Measurements from ENCODE around the gene SYNPR.

Gene SYNPR

DNA sequence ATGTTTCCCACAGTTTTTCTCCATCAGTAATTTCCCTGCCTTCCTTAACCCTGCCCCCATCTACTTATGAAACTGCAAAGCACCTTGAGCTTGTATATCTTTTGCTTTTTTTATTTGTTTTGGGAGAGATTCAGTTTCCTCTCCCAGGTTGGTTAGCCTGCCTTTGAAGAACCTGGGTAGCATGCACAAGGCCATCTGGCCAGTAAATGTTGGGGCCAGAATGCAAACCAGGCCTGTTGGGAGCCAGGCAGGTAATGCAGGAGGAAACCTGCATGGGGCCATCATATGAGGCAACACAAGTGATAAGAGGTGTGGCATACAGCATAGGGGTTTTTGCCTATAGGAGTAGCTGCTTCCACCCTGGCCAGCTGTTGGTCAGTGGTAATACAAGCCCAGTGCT, 17.7 kb downstream of the SYNPR start:
- DNase-seq: no peak
- in situ Hi-C loops (cut with MboI; ENCODE audit: low pct_unique_long_range_greater_than_20kb, low sequenced_read_pairs): no loop called here

DNA sequence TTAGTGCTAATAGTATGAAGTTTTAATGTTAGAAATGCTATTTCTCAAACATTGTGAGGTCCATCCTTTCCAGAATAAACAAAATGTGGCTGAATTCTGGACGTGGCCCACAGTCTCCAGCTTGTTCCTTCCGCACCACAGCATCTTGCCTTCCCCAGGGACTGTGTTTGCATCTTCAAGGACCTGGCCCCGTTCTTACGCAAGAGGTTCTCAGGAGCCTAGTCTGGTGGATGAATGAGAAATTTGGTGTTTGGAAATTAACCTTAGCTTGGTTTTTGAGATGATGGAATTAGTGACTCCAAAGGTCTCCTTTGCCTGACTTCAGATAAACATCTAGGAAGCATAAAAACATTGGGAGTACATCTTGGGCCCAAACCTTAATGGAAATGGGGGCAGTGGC, 18.1 kb downstream of the SYNPR start:
- DNase-seq: no peak
- in situ Hi-C loops (cut with MboI; ENCODE audit: low pct_unique_long_range_greater_than_20kb, low sequenced_read_pairs): no loop called here

DNA sequence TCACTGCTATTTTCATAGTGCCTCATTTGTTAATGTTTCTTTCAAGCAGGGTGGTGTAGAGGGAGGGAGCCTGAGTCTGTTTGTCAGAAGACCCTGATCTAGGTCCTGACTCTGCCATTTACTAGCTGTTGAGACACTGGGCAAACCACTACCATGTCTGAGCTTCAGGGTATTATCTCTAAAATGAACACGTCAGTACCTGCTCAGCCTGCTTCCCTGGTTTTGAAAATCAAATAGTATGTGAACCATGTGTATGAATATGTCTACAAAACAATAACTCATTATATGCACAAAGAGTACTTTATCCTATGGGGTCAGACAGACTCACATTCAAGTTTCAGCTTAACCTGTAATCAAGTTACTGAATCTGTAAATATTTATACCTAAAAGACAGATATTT, 25.1 kb downstream of the SYNPR start:
- DNase-seq: no peak
- in situ Hi-C loops (cut with MboI; ENCODE audit: low pct_unique_long_range_greater_than_20kb, low sequenced_read_pairs): no loop called here

DNA sequence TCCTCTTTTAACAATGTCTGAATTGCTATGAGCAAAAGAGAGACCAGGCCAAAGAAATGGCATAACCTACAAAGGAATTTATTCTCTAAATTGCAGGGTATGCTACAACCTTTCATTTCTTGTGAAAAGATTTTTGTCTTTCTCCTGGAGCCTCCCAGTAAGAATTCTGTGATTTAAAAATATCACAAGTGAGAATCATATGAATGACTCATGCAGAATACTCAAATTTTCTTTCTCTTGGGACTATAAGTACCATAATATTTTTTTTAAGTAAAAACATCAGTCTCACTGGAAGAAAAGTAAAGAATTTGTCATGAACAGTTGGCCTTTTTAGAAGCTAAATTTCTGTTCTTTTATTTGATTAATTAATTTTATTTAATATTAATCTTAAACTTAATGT, 26.3 kb downstream of the SYNPR start:
- no peak for DNase-seq
- in situ Hi-C loops (cut with MboI; ENCODE audit: low pct_unique_long_range_greater_than_20kb, low sequenced_read_pairs): no loop called here

DNA sequence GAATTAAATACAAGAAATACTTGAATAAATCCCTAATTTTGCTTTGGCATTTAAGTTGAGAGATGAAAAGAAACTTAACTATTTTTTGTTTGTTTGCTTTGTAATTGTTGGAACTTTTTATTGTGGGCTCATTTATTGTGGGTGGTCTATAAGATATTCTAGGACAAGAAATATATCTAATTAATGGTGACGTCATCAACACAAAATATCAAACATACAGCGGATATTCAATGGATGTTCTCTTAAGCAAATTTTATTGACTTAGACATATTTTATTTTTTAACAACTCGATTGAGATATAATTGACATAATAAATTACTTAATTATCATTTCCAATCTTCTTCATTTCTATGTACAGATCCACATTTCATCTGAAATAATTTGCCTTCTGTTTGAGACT, 30.0 kb downstream of the SYNPR start:
- no peak for DNase-seq
- in situ Hi-C loops (cut with MboI; ENCODE audit: low pct_unique_long_range_greater_than_20kb, low sequenced_read_pairs): no loop called here

DNA sequence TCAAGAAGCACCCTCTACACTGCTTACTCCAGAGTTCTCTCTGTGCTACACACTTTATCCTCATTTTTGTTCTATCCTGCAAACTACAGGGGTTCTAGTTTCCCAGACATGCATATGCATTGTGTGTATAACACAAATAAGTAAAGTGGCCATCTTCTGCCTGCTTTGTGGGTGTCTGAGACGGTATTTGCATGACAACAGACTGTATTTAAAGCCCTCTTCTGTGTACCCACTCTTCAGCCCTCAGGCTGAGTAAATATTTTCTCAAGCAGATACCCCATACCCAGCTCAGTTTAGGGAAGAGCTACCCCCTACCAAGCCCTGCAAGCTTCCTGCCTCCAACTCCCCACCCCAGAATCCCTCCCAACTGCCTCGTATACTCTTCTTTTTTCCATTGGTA, 31.7 kb downstream of the SYNPR start:
- in situ Hi-C loops (cut with MboI; ENCODE audit: low pct_unique_long_range_greater_than_20kb, low sequenced_read_pairs): no loop called here
- no peak for DNase-seq

DNA sequence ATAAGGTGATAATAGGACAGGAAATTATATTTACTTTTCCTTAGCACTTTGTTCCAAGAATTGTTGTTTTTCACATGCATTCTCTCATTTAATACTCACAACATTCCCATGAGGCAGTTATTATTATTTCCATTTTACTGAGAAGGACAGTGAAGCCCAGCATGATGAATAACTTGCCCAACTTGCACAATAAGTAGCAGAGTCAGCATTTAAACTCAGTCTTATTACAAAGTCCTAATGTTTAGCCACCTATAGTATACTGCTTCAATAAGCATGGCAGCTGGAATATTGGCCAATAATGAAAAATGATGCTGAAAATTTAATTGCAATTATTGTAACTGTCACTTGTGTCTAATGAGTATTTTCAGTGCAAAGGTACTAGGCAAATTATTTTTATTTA, 45.7 kb downstream of the SYNPR start:
- in situ Hi-C loops (cut with MboI; ENCODE audit: low pct_unique_long_range_greater_than_20kb, low sequenced_read_pairs): no loop called here

DNA sequence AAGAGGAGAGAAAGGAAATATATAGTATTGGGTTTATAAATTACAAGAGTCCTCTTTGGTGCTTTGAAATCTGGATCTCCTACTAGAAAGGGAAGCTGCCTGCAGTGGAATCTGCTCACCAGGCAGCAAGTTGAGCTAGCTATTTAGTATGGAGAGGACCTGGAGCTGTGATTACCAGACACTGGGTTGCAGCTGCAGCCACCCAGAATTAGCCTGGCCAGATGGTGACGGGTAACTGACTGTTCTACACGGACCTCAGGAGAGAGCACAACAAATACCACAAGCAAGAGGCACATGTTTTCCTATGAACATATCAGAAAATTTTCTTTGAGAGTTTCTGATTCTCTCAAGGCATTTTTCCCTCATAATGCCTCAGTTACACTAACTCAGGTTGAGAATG, 46.5 kb downstream of the SYNPR start:
- DNase-seq: no peak

More for the DNA sequence above, 45.7 kb downstream of the SYNPR start:
- DNase-seq: no peak

DNA sequence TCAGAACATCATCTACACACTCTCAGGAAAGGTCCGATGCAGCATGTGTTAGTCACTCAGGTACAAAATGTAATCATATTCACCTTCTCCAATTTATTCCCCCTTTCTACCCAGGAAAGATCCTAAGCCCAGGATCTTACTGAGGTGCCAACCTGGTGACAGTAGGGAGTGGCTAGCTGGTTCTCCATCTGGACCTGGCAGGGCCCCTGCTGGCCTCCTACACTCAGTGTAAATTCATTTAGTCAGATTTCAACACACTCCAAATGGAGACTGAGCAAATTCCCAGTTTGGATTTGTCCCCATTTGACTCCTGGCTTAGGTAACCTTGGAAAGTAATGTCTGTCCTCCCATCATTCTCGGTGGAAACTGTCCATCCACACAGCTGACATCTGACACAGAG, 47.3 kb downstream of the SYNPR start:
- DNase-seq: no peak
- in situ Hi-C loops (cut with MboI; ENCODE audit: low pct_unique_long_range_greater_than_20kb, low sequenced_read_pairs): no loop called here

More for the DNA sequence above, 46.5 kb downstream of the SYNPR start:
- in situ Hi-C loops (cut with MboI; ENCODE audit: low pct_unique_long_range_greater_than_20kb, low sequenced_read_pairs): no loop called here

DNA sequence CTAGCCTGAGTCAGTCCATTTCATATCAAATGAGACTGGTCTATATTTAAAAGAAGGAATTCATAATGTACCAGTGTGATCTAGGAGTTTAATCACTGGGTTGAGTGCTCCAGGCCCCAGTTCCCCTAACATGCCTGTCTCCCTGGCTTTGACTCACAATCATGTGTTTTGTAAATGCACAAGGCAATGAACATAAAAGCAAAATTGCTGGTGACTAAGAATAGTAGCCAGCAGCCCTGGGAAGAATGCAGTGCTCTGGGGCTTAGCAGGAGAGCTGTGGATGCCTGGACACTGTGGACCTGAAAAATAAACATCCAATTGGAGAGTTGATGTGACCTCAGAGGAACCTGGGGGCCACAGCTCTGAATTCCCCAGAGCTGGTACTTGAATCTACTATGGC, 50.3 kb downstream of the SYNPR start:
- in situ Hi-C loops (cut with MboI; ENCODE audit: low pct_unique_long_range_greater_than_20kb, low sequenced_read_pairs): no loop called here
- DNase-seq: no peak

DNA sequence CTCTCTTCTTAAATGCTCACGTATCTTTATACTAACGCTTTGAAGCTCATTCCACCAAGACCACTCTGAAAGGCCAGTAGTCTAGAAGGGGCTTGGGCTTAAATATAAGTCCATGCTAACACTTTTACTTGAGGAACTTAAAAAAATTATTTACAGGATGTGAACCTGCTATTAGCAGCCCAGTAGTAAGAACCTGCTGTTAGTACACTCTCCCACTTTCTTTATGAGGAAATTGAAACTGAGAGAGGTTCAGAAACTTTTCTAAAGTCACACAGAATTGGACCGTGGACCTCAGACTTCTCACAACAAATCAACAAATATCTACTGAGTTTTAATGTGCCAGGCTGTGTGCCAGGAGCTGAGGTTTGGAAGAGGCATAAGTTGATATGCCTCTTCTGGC, 53.4 kb downstream of the SYNPR start:
- in situ Hi-C loops (cut with MboI; ENCODE audit: low pct_unique_long_range_greater_than_20kb, low sequenced_read_pairs): no loop called here
- DNase-seq: no peak

DNA sequence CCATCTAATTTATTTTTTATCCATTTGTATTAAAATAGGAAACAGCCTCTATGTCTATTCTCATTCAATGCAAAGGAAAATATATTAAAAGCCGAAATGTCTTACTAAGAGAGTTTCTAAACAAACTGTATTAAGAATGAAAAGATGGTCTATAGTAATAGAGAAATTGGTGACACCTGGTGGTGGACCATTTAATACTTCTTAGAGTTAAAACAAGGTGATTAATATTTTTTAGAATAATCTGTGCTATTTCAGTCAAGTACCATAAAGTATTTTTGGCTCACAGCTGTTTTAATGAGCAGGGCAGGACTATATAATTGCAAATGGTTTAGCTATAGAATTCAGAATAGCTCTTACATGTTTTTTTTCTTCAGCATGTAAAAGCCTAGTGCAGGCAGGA, 55.7 kb downstream of the SYNPR start:
- in situ Hi-C loops (cut with MboI; ENCODE audit: low pct_unique_long_range_greater_than_20kb, low sequenced_read_pairs): no loop called here
- no peak for DNase-seq

DNA sequence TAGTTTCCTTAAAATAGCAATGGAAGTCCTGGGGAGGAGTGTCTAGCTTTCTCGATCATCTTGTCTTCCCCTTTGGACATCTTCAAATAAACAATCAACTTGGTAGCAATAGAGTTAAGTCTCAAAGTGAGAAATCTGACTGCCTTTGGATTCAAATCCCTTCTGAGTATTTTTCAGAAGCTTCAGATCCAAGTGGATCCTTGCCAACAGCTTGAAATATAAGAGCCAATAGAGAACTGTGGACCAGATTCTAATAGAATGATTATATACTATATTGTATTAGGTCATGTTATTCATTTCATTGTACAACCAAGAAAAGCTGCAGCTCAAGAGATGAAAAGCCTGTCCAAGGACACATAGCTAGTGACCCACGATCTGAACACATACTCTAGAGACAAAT, 60.2 kb downstream of the SYNPR start:
- in situ Hi-C loops (cut with MboI; ENCODE audit: low pct_unique_long_range_greater_than_20kb, low sequenced_read_pairs): no loop called here
- no peak for DNase-seq

DNA sequence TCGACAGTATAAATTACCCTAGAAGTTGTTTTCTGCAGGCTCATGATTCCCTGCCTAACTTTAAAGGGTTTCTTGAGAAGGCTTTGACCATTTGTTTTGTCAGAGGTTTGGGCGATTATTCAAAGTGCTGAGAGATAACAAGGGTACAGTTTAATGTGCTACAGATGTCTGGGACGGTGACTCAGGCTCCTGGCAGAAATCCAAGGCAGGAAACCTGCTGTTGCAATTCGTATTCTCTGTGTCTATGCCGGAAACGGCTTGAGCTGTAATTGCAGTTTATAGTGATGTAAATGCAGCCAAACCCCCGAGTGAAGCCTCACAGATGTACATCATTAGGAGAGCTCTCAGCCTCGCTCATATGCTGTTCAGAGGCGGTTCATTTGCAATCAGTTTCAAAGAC, 65.6 kb downstream of the SYNPR start:
- in situ Hi-C loops (cut with MboI; ENCODE audit: low pct_unique_long_range_greater_than_20kb, low sequenced_read_pairs): no loop called here
- DNase-seq: peak; percentile 85

DNA sequence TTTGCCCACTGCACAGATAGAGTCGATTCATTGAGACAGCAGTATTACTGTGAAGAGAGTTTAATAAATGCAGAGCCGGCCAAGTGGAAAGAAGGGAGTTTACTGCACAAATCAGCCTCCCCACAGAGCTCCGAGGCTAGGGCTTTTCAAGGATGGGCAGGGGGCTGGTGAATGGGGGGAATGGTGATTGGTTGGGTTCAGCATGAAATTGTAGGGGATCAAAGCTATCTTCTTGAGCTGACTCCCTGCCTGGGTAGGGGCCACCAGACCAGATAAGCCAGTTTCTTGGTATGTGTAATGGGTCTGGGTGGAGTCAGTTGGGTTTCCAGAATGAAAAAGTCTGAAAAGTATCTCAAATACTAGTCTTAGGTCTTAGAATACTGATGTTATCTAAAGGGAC, 66.6 kb downstream of the SYNPR start:
- in situ Hi-C loops (cut with MboI; ENCODE audit: low pct_unique_long_range_greater_than_20kb, low sequenced_read_pairs): no loop called here
- DNase-seq: no peak

DNA sequence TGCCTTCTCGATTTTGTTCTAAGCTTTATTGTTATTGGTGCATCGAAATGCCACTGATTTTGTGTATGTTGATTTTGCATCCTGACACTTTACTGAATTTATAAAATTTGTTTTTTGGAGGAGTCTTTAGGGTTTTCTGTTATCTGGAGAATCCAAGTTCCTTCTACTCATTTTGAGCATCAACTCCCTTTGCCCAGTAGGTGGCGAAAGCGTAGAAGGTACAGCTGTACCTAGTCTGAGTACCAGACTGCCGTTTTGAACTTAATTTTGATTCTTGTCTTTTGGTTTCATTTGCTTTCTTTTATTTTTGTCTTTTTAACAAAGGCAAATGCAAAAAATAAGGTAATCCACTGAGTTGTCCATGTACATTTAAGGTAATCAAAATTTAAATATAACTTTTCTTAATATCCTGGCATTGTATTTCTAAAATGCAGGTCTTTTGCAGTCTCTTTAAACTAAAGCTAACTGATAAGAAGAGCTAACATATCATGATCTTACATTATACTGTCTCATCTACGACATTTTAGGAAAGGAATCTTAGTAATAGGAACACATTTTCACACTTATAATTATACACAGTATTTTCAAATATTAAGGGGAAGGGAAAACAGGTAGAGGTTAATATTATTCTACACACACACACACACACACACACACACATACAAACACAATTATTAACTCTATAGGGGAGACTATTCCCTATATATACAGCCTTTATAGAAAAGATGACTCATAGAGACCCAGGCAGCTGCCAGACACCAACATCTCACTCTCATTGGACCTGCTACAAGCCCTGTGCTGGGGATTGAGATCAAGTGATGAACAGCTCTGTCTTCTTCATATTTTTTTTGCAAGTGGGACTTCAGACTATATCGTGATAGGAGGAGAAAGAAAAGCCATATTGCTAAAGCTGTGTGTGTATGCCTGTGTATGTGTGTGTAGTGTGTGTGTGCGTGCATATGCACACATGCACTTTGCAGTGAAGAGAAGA, 71.8 kb downstream of the SYNPR start:
- peak; percentile 45 for DNase-seq
- in situ Hi-C loops (cut with MboI; ENCODE audit: low pct_unique_long_range_greater_than_20kb, low sequenced_read_pairs): loop anchor here (25.0 kb wide), 1 partner anchor 462 kb away; the partner anchor contains the start of gene C3orf49

DNA sequence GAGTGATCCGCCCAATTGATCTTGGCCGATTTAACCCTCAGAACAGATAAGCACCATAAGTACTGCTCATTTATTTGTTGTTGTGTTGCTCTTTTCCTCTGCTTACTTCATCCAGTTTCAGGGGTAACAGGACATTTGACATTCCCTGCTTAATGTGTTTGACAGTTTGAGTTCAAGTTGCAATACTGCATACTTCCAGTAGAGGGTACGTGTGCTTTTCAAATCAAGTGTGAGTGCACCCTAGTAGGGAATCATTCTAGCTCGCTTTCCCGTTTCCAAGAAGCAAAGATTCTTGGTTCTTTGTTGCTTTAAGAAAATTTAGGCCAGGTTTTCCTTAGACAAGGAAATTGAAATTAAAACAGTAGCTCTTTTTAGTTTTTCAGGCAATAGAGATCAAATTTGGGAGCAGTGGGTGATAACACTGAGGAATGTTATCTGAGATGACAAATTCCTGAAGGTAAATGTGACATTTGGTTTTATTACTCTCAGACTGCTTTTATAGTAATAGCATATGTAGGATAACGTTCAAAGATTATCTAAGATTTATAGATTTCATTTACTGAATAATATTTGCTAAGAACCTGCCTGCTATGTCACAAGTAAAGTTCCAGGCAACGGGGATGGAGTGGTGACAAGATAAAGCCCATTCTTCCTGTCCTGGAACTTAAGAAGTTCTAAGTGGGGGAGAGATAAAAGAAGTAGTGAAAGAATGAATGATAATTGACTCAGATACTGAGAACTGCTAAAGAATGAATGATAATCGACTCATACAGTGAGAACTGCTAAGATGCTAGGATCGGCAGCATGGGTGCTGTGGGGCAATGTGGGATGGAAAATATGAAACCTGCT, 73.3 kb downstream of the SYNPR start:
- in situ Hi-C loops (cut with MboI; ENCODE audit: low pct_unique_long_range_greater_than_20kb, low sequenced_read_pairs): loop anchor here (25.0 kb wide), 1 partner anchor 461 kb away; the partner anchor contains the start of gene C3orf49
- peak; percentile 55 for DNase-seq

DNA sequence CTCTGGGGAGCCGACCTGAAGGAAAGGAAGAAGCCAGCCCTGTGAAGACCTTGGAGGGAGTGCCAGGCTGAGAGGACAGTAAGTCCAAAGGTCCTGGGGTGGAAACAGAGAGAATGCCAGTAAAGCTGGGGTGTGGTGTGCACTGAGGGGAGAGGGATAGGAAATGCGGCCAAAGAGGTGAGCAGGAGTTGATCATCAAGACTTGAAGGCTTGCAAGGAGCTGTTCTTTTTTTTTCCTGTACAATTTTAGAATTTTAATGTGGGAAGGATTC, 73.8 kb downstream of the SYNPR start:
- no peak for DNase-seq
- in situ Hi-C loops (cut with MboI; ENCODE audit: low pct_unique_long_range_greater_than_20kb, low sequenced_read_pairs): loop anchor here (25.0 kb wide), 1 partner anchor 460 kb away; the partner anchor contains the start of gene C3orf49

DNA sequence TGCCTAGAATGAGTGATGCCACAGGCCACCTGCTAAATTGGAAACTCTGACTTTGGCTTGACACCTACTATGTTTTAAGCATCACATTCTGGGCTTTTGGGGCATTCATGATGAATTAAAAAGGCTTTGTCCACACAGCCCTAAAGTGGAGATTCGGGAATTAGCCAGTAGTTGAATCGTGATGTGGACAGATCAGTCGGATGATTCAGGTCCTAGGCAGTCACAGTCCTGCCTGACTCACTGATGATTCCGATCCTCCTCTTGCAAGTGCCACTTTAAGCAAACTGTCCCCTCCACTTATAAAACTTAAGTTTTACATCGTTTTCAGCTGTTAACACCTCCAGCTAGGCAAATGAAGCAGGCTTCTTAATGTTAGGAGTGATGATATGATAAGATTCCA, 75.3 kb downstream of the SYNPR start:
- in situ Hi-C loops (cut with MboI; ENCODE audit: low pct_unique_long_range_greater_than_20kb, low sequenced_read_pairs): loop anchor here (25.0 kb wide), 1 partner anchor 459 kb away; the partner anchor contains the start of gene C3orf49
- DNase-seq: no peak

DNA sequence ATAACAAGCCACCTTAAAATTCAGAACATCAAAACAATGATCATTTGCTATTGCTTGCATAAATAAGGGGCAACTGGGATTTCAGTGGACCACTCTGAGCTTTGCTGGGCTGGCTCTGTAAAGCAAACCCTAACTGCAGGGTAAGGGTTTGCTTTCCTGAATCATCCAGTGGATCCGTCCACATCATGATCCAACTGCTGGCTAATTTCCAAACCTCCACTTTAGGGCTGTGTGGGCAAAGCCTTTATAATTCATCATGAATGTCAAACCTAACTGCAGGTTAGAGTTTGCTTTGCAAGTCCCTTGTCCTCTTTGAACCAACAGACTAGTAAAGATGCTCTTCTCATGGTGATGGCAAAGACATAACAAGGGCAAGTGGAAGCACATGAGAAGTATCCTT, 76.1 kb downstream of the SYNPR start:
- in situ Hi-C loops (cut with MboI; ENCODE audit: low pct_unique_long_range_greater_than_20kb, low sequenced_read_pairs): loop anchor here (25.0 kb wide), 1 partner anchor 458 kb away; the partner anchor contains the start of gene C3orf49
- no peak for DNase-seq

Measured in KBM-7 (cell line).